ENCODE data around the gene TRIM66.

TRIM66 gene

GRCh38 chr11:8728563-8728962 is 46.1 kb upstream of the TRIM66 start:
- DNase-seq (ENCODE audit: low read depth) = no peak
- H3K4me3 ChIP-seq (replicated peaks; ENCODE audit: low read depth, low read length) = no peak overlapping the region

GRCh38 chr11:8726395-8726794 is 43.9 kb upstream of the TRIM66 start:
- TF ChIP-seq CTCF (IDR thresholded peaks at IDR 0.05; ENCODE audit: low read length, missing control alignments) = no peak
- no peak overlapping the region for H3K4me3 ChIP-seq (replicated peaks; ENCODE audit: low read depth, low read length)
- no peak for DNase-seq (ENCODE audit: low read depth)

More at GRCh38 chr11:8728563-8728962, 46.1 kb upstream of the TRIM66 start:
- TF ChIP-seq CTCF (IDR thresholded peaks at IDR 0.05; ENCODE audit: low read length, missing control alignments) = no peak

- TF ChIP-seq CTCF (IDR thresholded peaks at IDR 0.05; ENCODE audit: low read length, missing control alignments) = no peak
- DNase-seq (ENCODE audit: low read depth) = no peak
- H3K4me3 ChIP-seq (replicated peaks; ENCODE audit: low read depth, low read length) = no peak overlapping the region
These were observed 42.2 kb upstream of the TRIM66 start for GRCh38 chr11:8724682-8725081.

- DNase-seq (ENCODE audit: low read depth) = no peak
- TF ChIP-seq CTCF (IDR thresholded peaks at IDR 0.05; ENCODE audit: low read length, missing control alignments) = no peak
- H3K4me3 ChIP-seq (replicated peaks; ENCODE audit: low read depth, low read length) = no peak overlapping the region
These were observed 41.2 kb upstream of the TRIM66 start for GRCh38 chr11:8723711-8724110.

GRCh38 chr11:8722809-8723208 is 40.3 kb upstream of the TRIM66 start:
- no peak for DNase-seq (ENCODE audit: low read depth)
- no peak for TF ChIP-seq CTCF (IDR thresholded peaks at IDR 0.05; ENCODE audit: low read length, missing control alignments)

GRCh38 chr11:8721609-8722500 is 39.4 kb upstream of the TRIM66 start:
- no peak overlapping the region for H3K4me3 ChIP-seq (replicated peaks; ENCODE audit: low read depth, low read length)
- DNase-seq (ENCODE audit: low read depth) = peak; percentile 58
- no peak for TF ChIP-seq CTCF (IDR thresholded peaks at IDR 0.05; ENCODE audit: low read length, missing control alignments)

More at GRCh38 chr11:8722809-8723208, 40.3 kb upstream of the TRIM66 start:
- no peak overlapping the region for H3K4me3 ChIP-seq (replicated peaks; ENCODE audit: low read depth, low read length)

Data from fibroblast of pulmonary artery (primary cell).